ACHN (cell line): ENCODE data around the gene CARNS1.
"Not testable (repeated sequence)": the region's sequence is repeated elsewhere in the genome, so short reads cannot be mapped to it uniquely, and the experiment has no call there.

Experiments used
- DNase-seq: peaks from one replicate; pipeline ENCODE4 v3.0.0-alpha.2; 2015
- in situ Hi-C: cut with HindIII; loops from 2 replicates; pipeline ENCODE4 v1.10.0; 2017; ENCODE audit warnings: low sequenced_read_pairs, low pct_ligation_motif_present, low pct_unique_long_range_greater_than_20kb

Gene CARNS1

DNA sequence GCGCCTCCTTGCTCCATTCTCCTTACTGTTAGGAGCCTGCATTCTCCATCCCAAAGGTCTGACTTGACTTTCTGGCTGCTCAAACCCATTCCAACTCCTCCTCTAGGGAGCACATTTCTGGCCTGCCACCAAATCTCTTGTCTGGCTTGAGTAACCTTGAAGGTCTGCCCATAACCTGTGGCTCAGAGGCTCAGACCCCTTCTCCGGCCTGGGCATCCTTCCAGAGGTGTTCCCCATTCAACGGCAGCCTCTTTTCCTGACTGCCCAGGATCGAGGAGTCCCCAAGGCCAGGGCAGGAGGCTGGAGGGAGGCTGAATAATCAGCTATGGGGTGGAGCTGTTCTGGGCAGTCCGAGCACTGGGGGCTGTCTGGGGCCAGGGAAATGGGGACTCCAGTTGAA is 21.5 kb upstream of the CARNS1 start:
- in situ Hi-C loops: no loop called here
- no peak for DNase-seq

DNA sequence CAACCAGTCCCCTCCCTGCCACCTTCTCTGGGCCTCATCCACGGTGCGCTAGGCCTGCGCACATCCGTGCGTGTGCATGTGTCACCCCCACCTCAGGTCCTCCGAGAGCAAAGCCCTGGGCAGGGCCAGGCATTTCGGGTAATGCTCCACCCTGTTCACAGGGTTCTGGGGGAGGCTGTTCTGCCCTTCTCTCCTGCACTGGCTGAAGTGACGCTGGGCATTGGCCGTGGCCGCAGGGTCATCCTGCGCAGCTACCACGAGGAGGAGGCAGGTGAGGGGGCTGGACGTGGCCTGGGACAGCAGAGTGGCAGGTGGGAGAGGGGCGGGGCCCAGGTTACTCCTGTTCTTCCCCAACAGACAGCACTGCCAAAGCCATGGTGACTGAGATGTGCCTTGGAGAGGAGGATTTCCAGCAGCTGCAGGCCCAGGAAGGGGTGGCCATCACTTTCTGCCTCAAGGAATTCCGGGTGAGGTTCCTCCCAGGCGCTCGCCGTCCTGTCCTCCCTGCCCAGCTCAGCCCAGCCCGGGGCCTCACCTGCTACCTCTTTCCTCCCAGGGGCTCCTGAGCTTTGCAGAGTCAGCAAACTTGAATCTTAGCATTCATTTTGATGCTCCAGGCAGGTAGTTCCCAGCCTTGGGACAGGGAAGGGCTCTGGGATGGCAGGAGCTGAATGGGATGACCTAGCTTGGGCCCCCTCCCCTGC is 19.8 kb upstream of the CARNS1 start:
- DNase-seq: no peak
- in situ Hi-C loops: no loop called here

DNA sequence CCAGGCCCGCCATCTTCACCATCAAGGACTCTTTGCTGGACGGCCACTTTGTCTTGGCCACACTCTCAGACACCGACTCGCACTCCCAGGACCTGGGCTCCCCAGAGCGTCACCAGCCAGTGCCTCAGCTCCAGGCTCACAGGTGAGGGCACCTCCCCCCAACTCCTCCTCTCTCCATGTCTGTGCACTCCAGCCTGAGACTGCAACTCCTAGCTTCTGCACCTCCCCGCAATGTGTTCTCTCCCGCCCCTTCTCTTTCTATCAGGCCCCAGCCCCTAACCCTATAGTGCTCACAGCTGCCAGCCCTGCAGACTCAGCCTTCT is 19.3 kb upstream of the CARNS1 start:
- in situ Hi-C loops: no loop called here
- DNase-seq: no peak

DNA sequence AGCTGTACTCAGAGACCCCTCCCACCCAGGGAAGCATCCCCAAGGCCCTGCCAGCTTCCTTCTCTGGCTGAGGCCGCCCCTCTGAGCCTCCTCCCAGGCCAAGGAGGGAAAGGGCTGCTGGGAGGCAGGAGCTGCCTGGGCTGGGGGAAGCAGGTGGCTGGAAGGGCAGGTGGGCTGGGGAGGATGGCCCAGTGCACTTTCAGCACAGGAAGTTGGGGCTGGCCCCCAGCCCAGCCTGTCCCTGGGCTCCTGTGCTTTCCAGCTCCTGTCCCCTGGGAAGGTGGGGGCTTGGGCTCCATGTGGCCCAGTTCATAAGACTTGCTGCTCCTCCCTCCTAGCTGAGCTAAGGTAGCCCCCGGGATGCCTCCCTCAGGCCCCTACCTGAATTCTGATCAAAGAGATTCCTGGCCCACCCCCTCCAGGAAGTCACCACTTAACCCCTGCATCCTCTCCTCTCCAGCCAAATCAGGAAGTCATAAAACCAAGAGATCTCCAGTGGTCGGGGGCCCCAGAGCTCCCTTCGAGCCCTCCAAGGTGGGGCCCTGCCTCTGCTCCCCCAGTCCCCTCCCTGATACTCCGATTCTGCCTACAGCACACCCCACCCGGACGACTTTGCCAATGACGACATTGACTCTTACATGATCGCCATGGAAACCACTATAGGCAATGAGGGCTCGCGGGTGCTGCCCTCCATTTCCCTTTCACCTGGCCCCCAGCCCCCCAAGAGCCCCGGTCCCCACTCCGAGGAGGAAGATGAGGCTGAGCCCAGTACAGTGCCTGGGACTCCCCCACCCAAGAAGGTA is 18.7 kb upstream of the CARNS1 start:
- DNase-seq: no peak

DNA sequence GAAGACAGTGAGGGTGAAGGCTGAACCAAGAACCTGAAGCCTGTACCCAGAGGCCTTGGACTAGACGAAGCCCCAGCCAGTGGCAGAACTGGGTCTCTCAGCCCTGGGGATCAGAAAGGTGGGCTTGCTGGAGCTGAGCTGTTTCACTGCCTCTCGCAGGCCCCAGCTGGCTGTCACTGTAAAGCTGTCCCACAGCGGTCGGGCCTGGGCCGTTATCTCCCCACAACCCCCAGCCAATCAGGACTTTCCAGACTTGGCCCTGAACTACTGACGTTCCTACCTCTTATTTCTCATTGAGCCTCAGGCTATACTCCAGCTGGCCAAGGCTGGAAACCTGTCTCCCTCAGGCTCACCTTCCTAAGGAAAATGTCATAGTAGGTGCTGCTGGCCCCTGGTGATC is 17.9 kb upstream of the CARNS1 start:
- in situ Hi-C loops: no loop called here

More for the DNA sequence above, 18.7 kb upstream of the CARNS1 start:
- in situ Hi-C loops: no loop called here

DNA sequence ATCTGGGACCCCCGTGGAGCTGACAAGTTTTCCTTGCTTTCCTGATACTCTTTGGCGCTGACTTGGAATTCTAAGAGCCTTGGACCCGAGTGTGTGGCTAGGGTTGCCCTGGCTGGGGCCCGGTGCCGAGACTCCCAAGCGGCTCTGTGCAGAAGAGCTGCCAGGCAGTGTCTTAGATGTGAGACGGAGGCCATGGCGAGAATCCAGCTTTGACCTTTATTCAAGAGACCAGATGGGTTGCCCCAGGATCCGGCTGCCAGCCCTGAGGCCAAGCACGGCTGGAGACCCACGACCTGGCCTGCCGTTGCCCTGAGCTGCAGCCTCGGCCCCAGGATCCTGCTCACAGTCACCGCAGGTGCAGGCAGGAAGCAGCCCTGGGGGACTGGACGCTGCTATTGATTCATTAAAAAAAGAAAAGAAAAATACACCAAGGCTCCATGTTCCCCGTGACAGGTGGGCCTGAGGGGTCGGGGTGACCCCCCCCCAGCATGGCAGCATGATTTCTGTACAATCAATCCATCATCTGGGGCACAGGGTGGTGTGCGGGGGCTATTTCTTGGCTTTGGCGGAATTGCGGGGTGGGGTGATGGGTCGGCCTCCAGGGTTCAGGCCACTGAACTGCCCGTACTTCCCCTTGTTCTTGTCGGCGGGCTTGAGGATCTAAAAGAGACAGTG is 17.4 kb upstream of the CARNS1 start:
- DNase-seq: no peak
- in situ Hi-C loops: no loop called here

More for the DNA sequence above, 17.9 kb upstream of the CARNS1 start:
- no peak for DNase-seq

DNA sequence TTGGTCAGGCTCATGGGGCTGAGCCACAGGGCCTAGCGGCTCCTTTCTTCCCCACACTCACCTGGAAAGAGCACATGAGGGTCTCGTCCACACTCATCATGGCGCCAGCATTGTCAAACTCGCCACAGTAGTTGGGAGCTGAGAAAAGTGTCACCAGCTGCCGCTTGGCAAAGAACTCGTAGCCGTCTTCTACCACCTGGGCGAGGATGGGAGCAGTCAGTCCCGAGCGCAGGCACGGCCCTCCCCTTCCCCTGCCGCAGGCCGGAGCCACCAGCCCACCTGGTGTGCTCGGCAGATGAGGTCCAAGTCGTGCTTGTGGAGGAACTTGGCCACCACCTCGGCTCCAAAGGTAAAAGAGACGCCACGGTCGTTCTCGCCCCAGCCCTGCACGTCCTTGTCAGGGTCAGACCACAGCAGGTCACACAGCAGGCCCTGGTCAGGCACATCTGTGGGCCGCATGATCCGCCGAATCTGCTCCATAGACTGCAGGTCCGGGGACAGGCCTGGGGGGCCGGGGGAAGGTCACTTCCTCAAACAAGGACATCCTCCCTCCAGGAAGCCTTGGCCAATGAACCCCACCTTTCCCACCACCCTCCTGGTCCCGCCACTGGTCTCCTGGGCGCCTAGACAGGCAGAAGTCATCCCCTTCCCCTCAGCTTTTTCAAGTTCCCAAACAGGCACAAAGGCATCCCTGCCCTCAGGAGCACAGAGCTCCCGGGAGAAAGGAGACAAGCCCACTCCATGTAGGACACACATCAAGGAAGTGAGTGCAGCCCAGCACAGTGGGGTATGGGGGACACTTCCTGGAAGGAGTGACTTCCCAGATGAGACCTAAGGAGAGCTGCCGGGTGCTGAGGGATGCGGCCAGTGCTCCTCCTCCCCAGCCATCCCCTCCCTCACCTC is 16.6 kb upstream of the CARNS1 start:
- DNase-seq: no peak
- in situ Hi-C loops: no loop called here

DNA sequence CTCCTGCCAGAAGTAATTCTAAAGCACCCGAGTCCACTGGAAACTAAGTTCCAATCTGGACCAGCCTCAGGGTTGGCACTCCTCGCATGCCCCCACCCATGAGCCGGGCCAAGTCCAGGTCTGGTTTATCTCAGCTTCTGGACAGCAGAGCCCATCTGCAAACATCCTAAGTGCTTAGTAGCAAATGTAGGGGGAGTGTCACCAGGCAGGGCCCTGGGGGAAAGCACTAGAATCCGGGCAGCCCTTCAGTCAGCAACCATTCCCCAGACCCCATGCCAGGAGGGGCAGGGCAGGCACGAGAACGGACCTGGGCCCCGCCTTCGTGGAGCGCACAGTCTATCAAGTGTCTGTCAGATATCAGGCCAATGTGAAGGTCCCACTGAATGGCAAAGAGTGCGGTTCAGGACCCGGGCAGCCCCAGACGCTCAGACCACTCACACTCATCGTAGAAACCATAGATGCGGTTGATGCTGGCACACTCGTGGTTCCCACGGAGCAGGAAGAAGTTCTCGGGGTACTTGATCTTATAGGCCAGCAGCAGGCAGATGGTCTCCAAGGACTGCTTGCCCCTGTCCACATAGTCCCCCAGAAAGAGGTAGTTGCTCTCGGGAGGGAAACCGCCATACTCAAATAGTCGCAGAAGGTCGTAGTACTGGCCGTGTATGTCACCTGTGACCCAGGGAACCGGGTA is 15.1 kb upstream of the CARNS1 start:
- DNase-seq: no peak
- in situ Hi-C loops: no loop called here

DNA sequence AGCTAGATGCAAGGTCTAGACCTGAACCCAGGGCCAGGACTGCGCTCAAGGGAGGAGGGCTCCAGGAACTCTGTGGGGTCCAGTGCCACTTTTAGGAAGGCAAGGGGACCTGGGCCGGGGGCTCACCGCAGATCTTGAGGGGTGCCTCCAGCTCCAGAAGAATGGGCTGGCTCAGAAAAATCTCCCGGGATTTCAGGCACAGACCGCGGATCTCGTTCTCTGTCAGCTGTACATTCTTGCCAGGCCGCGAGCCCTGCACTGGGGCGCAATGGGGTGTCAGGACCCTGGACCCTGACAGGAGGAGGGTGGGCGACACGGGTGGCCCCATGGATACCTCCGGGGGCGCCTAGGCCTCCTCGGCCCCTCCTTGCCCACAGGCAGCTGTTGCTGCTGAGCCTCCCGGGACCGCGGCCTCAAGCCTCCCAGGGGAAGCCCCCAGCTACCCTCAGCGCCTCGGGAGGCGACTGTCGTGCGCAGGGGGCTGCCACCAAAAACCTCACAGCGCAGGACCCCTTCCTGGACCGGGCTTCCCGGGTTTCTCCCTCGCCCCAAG is 14.5 kb upstream of the CARNS1 start:
- in situ Hi-C loops: no loop called here
- no peak for DNase-seq

DNA sequence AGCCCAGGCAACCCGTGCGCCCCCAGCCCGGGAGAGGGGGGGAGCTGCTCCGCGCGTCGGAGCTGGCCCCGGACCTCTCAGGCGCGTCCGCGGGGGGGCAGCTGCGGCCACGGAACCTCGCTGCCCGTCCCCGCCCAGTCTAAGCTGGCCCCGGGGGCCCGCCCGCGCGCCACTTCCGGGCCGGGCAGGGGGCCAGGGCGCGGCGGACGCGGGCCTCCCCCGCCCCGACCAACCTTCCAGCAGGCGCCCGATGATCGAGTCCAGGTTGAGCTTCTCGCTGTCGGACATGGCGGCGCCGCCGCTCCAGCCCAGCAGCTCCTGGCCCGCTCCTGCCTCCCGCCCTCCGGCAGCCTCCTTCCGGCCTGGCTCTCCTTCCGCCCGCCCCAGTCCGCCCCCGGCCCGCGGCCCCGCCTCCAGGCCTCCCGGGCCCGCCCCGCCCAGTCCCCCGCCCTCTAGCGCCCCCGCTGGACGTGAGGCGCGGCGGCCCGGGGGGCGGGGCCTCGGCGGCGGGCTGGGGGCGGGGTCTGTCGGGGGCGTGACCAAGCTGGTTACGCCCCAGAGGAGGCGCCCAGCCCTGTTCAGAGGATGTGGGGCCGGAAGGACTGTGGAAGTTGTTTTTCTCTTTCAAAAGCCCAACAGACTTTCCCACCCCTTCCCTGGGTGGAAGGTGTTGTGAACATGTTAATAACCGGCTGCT is 13.8 kb upstream of the CARNS1 start, which contains the start of gene PPP1CA:
TSS of gene PPP1CA (minus strand) at position 364 of the 697 bp plus-strand sequence. CDS start at position 288, 76 bp downstream.
- in situ Hi-C loops: no loop called here
- peak; percentile 81 for DNase-seq

DNA sequence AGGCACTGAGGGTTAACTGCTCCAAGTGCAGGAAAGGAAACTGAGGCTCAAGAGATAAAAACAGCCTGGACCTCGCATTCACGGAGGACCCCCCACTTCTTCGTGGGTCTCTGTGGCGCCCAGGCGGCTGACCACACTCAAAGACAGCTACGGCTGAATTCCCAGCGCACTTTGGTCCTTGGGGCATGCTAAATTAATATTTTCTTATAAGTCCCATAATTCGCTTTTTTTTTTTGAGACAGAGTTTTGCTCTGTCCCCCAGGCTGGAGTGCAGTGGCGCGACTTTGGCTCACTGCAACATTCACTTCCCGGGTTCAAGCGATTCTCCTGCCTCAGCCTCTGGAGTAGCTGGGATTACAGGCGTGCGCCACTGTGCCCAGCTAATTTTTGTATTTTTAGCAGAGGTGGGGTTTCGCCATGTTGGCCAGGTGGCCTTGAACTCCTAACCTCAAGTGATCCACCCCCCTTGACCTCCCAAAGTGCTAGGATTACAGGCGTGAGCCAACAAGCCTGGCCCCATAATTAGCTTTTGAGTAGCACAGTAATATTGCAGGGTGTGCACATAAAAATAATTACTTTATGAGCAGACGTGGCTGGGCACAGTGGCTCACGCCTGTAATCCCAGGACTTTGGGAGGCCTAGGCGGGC is 13.2 kb upstream of the CARNS1 start:
- in situ Hi-C loops: not testable (repeated sequence)

DNA sequence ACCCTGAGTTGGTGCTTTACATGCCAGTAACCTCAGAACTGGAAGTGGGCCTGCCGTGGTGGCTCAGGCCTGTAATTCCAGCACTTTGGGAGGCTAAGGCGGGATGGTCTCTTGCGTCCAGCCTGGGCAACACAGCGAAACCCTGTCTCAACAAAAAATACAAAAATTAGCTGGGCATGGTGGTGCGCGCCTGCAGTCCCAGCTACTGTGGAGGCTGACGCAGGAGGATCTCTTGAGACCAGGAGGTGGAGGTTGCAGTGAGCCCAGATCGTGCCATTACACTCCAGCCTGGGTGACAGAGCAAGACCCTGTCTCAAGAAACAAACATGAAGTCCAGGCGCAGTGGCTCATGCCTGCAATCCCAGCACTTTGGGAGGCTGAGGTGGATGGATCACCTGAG is 12.4 kb upstream of the CARNS1 start:
- in situ Hi-C loops: not testable (repeated sequence)

More for the DNA sequence above, 13.2 kb upstream of the CARNS1 start:
- not testable (repeated sequence) for DNase-seq

DNA sequence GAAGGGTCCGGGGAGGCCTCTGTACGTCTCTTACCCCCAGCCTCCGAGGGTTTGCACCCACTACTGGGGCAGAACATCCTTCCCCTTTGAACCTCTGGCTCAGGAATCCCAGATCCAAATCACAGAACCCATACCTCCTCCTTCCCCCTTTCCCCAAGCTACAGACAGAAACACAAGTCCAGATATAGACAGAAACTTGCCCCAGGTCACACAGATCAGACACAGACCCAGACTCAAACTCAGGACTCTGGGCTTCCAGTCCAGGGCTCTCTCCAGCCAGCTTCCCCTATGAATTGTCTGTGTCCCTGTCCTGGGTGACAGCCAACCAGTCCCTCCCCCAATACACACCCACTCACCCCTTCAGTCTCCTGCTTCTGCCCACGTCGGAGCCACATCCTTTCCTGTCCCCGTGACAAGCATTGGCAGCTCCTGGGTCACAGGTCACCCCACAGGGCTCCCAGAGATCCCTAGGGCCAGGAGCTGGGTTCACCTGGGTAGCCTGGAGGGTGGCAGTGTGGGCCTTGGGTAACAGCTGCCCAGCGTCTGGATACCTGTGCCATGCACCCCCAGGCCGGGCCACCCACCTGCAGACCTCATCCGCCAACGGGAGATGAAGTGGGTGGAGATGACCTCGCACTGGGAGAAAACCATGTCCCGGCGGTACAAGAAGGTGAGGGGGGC is 10.8 kb upstream of the CARNS1 start:
- in situ Hi-C loops: no loop called here
- DNase-seq: no peak

More for the DNA sequence above, 12.4 kb upstream of the CARNS1 start:
- DNase-seq: not testable (repeated sequence)

DNA sequence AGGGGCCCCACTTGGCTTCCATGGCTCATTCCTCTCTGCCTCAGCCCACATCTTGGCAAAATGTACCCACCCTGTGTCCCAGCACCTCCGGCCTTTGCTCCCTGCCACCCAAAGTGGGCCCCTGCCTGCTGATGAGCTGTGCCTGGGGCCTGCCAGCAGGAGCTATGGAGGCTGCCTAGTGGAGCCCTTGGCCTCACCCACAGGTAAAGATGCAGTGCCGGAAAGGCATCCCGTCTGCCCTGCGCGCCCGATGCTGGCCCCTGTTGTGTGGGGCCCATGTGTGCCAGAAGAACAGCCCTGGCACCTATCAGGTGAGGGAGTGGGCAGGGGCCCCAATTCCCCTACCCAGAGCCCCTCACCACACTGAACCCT is 10.3 kb upstream of the CARNS1 start:
- in situ Hi-C loops: no loop called here
- no peak for DNase-seq

DNA sequence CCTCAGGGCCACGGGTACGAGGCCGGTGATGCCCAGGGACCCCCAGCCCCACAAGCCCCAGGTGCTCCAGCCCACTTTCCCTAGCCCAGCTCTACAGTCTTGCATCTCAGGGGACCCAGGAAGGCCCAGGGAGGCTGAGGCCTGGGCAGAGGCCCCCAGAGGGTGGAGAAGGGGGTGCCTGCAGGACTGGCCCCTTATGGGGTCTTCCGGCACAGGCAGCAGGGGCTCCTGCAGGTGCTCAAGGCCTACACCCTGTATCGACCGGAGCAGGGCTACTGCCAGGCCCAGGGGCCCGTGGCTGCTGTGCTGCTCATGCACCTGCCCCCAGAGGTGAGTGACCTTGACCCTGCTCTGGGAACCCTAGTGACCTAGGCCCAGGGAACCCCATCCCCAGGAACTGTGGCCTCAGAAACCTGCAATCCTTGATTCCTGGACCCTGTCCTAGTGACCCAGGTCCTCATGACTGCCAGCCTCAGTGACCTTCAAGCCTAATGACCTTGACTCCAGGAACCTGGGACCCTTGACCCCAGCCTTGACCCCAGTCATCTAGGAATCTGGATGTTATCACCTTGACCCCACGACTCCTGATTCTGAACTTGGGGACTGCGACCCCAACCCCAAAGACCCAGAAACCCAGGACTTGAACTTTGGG is 9.7 kb upstream of the CARNS1 start:
- in situ Hi-C loops: no loop called here
- DNase-seq: no peak
